ENCODE results near the gene TRIM31. TPM values are rescaled to one million over a fixed set of nuclear protein-coding genes. Genes with fewer than 3 reads are reported as not detected.
"Not testable (repeated sequence)": the region's sequence is repeated elsewhere in the genome, so short reads cannot be mapped to it uniquely, and the experiment has no call there.

The TRIM31 gene
- total and polyA plus RNA-seq, 9 donors, result not detected

GRCh38 chr6:30122515-30122914 is 9.6 kb upstream of the TRIM31 start:
- no peaks in the 10 kb centered on the region for H3K36me3 ChIP-seq
- WGBS, 3 donors, result 25 to 79% (median 36%) methylated on average over 2 of the region's 2 CpGs
- no peaks in the 10 kb centered on the region for H3K27me3 ChIP-seq
- no peaks in the 10 kb centered on the region for H3K4me1 ChIP-seq (ENCODE audit: insufficient read depth)
- intact Hi-C loops (cut with DNase I), result no loop called here
- no peak for TF ChIP-seq CTCF (IDR thresholded peaks at IDR 0.05)
- TF ChIP-seq POLR2A (IDR thresholded peaks at IDR 0.05), result no peak
- no peak for TF ChIP-seq EP300 (IDR thresholded peaks at IDR 0.05)
- H3K9me3 ChIP-seq, result no peaks in the 10 kb centered on the region
- no peak overlapping the region for H3K4me3 ChIP-seq
- H3K27ac ChIP-seq, result no peak overlapping the region
- no peak for DNase-seq

GRCh38 chr6:30121446-30122366 is 8.8 kb upstream of the TRIM31 start:
- no peaks in the 10 kb centered on the region for H3K9me3 ChIP-seq
- H3K27me3 ChIP-seq, result no peaks in the 10 kb centered on the region
- intact Hi-C loops (cut with DNase I), result no loop called here
- no peaks in the 10 kb centered on the region for H3K36me3 ChIP-seq
- no peak overlapping the region for H3K4me3 ChIP-seq
- H3K4me1 ChIP-seq (ENCODE audit: insufficient read depth), result no peaks in the 10 kb centered on the region
- no peak overlapping the region for H3K27ac ChIP-seq
- 66 to 71% (median 69%) methylated on average over 10 of the region's 10 CpGs for WGBS, 3 donors
- no peak for DNase-seq
- no peak for TF ChIP-seq POLR2A (IDR thresholded peaks at IDR 0.05)
- no peak for TF ChIP-seq CTCF (IDR thresholded peaks at IDR 0.05)
- no peak for TF ChIP-seq EP300 (IDR thresholded peaks at IDR 0.05)

GRCh38 chr6:30118691-30119090 is 5.8 kb upstream of the TRIM31 start:
- H3K4me3 ChIP-seq; H3K4me1 ChIP-seq (ENCODE audit: insufficient read depth); DNase-seq; intact Hi-C loops (cut with DNase I); H3K27ac ChIP-seq; H3K36me3 ChIP-seq; H3K27me3 ChIP-seq; H3K9me3 ChIP-seq: not testable (repeated sequence)
- 82 to 87% (median 85%) methylated on average over 5 of the region's 5 CpGs for WGBS, 3 donors

GRCh38 chr6:30116724-30117123 is 3.8 kb upstream of the TRIM31 start:
- H3K9me3 ChIP-seq, result no peaks in the 10 kb centered on the region
- no peak for TF ChIP-seq POLR2A (IDR thresholded peaks at IDR 0.05)
- TF ChIP-seq CTCF (IDR thresholded peaks at IDR 0.05), result no peak
- no peak for TF ChIP-seq EP300 (IDR thresholded peaks at IDR 0.05)
- no peak overlapping the region for H3K4me3 ChIP-seq
- H3K27me3 ChIP-seq, result no peaks in the 10 kb centered on the region
- DNase-seq, result no peak
- H3K4me1 ChIP-seq (ENCODE audit: insufficient read depth), result no peaks in the 10 kb centered on the region
- no peak overlapping the region for H3K27ac ChIP-seq
- intact Hi-C loops (cut with DNase I), result no loop called here
- H3K36me3 ChIP-seq, result no peaks in the 10 kb centered on the region
- 68 to 73% (median 69%) methylated on average over 6 of the region's 6 CpGs for WGBS, 3 donors

GRCh38 chr6:30113841-30114240 is 951 bp upstream of the TRIM31 start:
- DNase-seq, result no peak
- no peak for TF ChIP-seq EP300 (IDR thresholded peaks at IDR 0.05)
- TF ChIP-seq POLR2A (IDR thresholded peaks at IDR 0.05), result no peak
- TF ChIP-seq CTCF (IDR thresholded peaks at IDR 0.05), result no peak
- Histone ChIP-seq H3K9me3 (no peaks in the 10 kb centered on the region), H3K4me3 (no peak overlapping the region), H3K27ac (no peak overlapping the region), H3K27me3 (no peaks in the 10 kb centered on the region), H3K4me1 (ENCODE audit: insufficient read depth) (no peaks in the 10 kb centered on the region), H3K36me3 (no peaks in the 10 kb centered on the region)
- WGBS, 3 donors, result 54 to 73% (median 57%) methylated on average over 1 of the region's 1 CpG
- intact Hi-C loops (cut with DNase I), result no loop called here
